Measurements from ENCODE around the gene GSG1L.

- TF ChIP-seq CTCF (IDR thresholded peaks at IDR 0.05; ENCODE audit: low read depth, low read length, missing input control) (no peak), EGR1 (IDR thresholded peaks at IDR 0.05; ENCODE audit: low read depth in 2 of 2) (no peak), ZBTB33 (IDR thresholded peaks at IDR 0.05) (no peak), MAX (IDR thresholded peaks at IDR 0.05) (no peak), SP1 (IDR thresholded peaks at IDR 0.05) (no peak), HNF4G (IDR thresholded peaks at IDR 0.05) (no peak), YY1 (IDR thresholded peaks at IDR 0.05) (no peak), GABPA (IDR thresholded peaks at IDR 0.05 in 1 of 2, conservative IDR thresholded peaks at IDR 0.05 in 1 of 2) (no peak), REST (IDR thresholded peaks at IDR 0.05) (no peak)
Measured at GRCh38 chr16:27768651-27769272, 294.8 kb downstream of the GSG1L start.
